DND-41 (cell line): ENCODE data around the gene STT3A.
A peak's percentile ranks its signal among the peaks of the same experiment; 100 is the strongest.

ENCODE experiments used
- ATAC-seq: fragments of 200-7000 bp; cut with Tn5 transposase; 3 replicates; pipeline ENCODE4 v1.9.1; 2021; ENCODE audit warnings: low read depth; ENCODE audit not compliant: insufficient read depth
- DNase-seq: peaks from one replicate; pipeline ENCODE4 v3.0.0-alpha.2; 2020
- H2AFZ ChIP-seq: 2 replicates; pipeline ENCODE4 v1.6.0; 2012; ENCODE audit warnings: low read depth, low read length
- H3K27ac ChIP-seq: 2 replicates; pipeline ENCODE4 v1.5.1; 2012; ENCODE audit warnings: low read length, inconsistent platforms
- H3K27me3 ChIP-seq: fragments of 200-600 bp; sonication (generic); 2 replicates; pipeline ENCODE4 v1.6.0; 2012; ENCODE audit warnings: low read length, mild to moderate bottlenecking, inconsistent platforms; ENCODE audit not compliant: insufficient read depth, poor library complexity
- H3K36me3 ChIP-seq: 2 replicates; pipeline ENCODE4 v1.5.1; 2012; ENCODE audit warnings: low read length, inconsistent platforms; ENCODE audit not compliant: insufficient read depth
- H3K4me1 ChIP-seq: 2 replicates; pipeline ENCODE4 v1.5.1; 2012; ENCODE audit warnings: mild to moderate bottlenecking, low read length; ENCODE audit not compliant: insufficient read depth
- H3K4me2 ChIP-seq: 2 replicates; pipeline ENCODE4 v1.6.0; 2012; ENCODE audit warnings: mild to moderate bottlenecking, moderate library complexity, low read length, inconsistent platforms; ENCODE audit not compliant: insufficient read depth
- H3K4me3 ChIP-seq, 2 experiments: fragments of 200-600 bp in 1 of 2; shearing (Covaris generic) in 1 of 2; 2 replicates each; pipeline ENCODE4 v1.5.1; 2012 to 2016; ENCODE audit warnings: inconsistent platforms in 2 of 2, low read length in 2 of 2, mild to moderate bottlenecking in 2 of 2, low read depth in 1 of 2, moderate library complexity in 1 of 2
- H3K79me2 ChIP-seq: 2 replicates; pipeline ENCODE4 v1.6.0; 2012; ENCODE audit warnings: low read length, inconsistent platforms; ENCODE audit not compliant: insufficient read depth
- H3K9ac ChIP-seq: 2 replicates; pipeline ENCODE4 v1.6.0; 2012; ENCODE audit warnings: low read depth, mild to moderate bottlenecking, inconsistent platforms, low read length, moderate library complexity
- H3K9me3 ChIP-seq: 2 replicates; pipeline ENCODE4 v1.5.1; 2012; ENCODE audit warnings: low read length, moderate library complexity, mild to moderate bottlenecking, inconsistent platforms; ENCODE audit not compliant: insufficient read depth, severe bottlenecking
- H4K20me1 ChIP-seq: 2 replicates; pipeline ENCODE4 v1.6.0; 2012; ENCODE audit warnings: low read length; ENCODE audit not compliant: insufficient read depth
- CTCF ChIP-seq: IDR thresholded peaks from 2 replicates; pipeline ENCODE4 v1.5.1; 2012; ENCODE audit warnings: borderline replicate concordance, low read length, moderate library complexity, mild to moderate bottlenecking; ENCODE audit not compliant: poor library complexity, severe bottlenecking; ENCODE audit errors: extremely low read depth
- EZH2 ChIP-seq: IDR thresholded peaks from 3 replicates; pipeline ENCODE4 v1.6.1; 2012; ENCODE audit warnings: borderline replicate concordance, low read depth, mild to moderate bottlenecking, moderate library complexity, low read length, inconsistent platforms; ENCODE audit not compliant: severe bottlenecking

STT3A gene

GRCh38 chr11:125568970-125569914 is 23.4 kb upstream of the STT3A start, which contains the start of gene EI24:
Gene EI24, plus strand, starts transcription at chr11:125569477. Its CDS starts 3,051 bp downstream, at chr11:125572528.
- Histone ChIP-seq H3K27ac (peak within 1 kb of the TSS; percentile 83), H2AFZ (peak within 1 kb of the TSS; percentile 100)

GRCh38 chr11:125569915-125570621 is 22.6 kb upstream of the STT3A start:
- Histone ChIP-seq H3K4me1 (peaks cover 24% of the 10 kb centered on the region), H3K79me2 (peaks cover 34% of the 10 kb centered on the region), H3K27me3 (no peaks in the 10 kb centered on the region), H3K4me3 (peak overlapping the region; percentile 44 to 75), H3K4me2 (peak overlapping the region; percentile 78), H3K27ac (peak overlapping the region; percentile 80), H3K9me3 (no peaks in the 10 kb centered on the region), H3K9ac (peak overlapping the region; percentile 90), H4K20me1 (no peaks in the 10 kb centered on the region; the same call in 1 of the 2 replicates), H2AFZ (peak overlapping the region; percentile 100), H3K36me3 (peaks cover 27% of the 10 kb centered on the region)
- TF ChIP-seq CTCF, result no peak
- no peak for TF ChIP-seq EZH2
- DNase-seq (no peak), ATAC-seq (no peak)

More at GRCh38 chr11:125568970-125569914, 23.4 kb upstream of the STT3A start, which contains the start of gene EI24:
- Histone ChIP-seq H3K36me3 (peaks cover 19% of the 10 kb centered on the region), H4K20me1 (no peaks in the 10 kb centered on the region; the same call in 1 of the 2 replicates), H3K4me1 (peaks cover 24% of the 10 kb centered on the region), H3K4me3 (peak within 1 kb of the TSS; percentile 44 to 75), H3K4me2 (peak within 1 kb of the TSS; percentile 78), H3K9ac (peak within 1 kb of the TSS; percentile 90), H3K27me3 (peaks cover 2% of the 10 kb centered on the region), H3K9me3 (no peaks in the 10 kb centered on the region), H3K79me2 (peaks cover 34% of the 10 kb centered on the region)
- TF ChIP-seq EZH2 (no peak), CTCF (peak; percentile 75)
- DNase-seq (peak; percentile 92), ATAC-seq (peak; percentile 98)

- H3K27me3 ChIP-seq, result no peaks in the 10 kb centered on the region
- ATAC-seq, result no peak
- peaks cover 36% of the 10 kb centered on the region for H3K36me3 ChIP-seq
- peaks cover 24% of the 10 kb centered on the region for H3K4me1 ChIP-seq
- no peak overlapping the region for H2AFZ ChIP-seq
- peak overlapping the region; percentile 90; the same call in 1 of the 2 replicates for H3K9ac ChIP-seq
- TF ChIP-seq EZH2 (no peak), CTCF (no peak)
- peaks cover 34% of the 10 kb centered on the region for H3K79me2 ChIP-seq
- peak overlapping the region; percentile 78 for H3K4me2 ChIP-seq
- no peaks in the 10 kb centered on the region for H3K9me3 ChIP-seq
- peak overlapping the region; percentile 15 for H3K27ac ChIP-seq
- no peaks in the 10 kb centered on the region; the same call in 1 of the 2 replicates for H4K20me1 ChIP-seq
- peak overlapping the region in 1 of 2 experiments; percentile 75; a peak in 1 of 4 replicates for H3K4me3 ChIP-seq
- DNase-seq, result no peak
Measured at GRCh38 chr11:125570952-125571351, 21.7 kb upstream of the STT3A start.
